HEK293 (cell line): Measurements from ENCODE around the gene PDGFD.

Experiments
- CTCF ChIA-PET: fragments of 350-600 bp; formaldehyde crosslinking; extraction: SDS; loops from one replicate; lab custom pipeline; 2021; ENCODE audit warnings: antibody characterized with exemption; lab: Yijun Ruan, JAX
- POLR2A ChIA-PET: fragments of 300-600 bp; formaldehyde crosslinking; extraction: SDS; loops from one replicate; lab custom pipeline; 2020; ENCODE audit warnings: antibody characterized with exemption, inconsistent platforms; lab: Yijun Ruan, JAX
- H3K27ac ChIP-seq: fragments of 200-500 bp; sonication (Bioruptor generic); 2 replicates; pipeline ENCODE4 v1.5.1; 2014; ENCODE audit warnings: low read depth, low read length, control low read depth, inconsistent platforms; ENCODE audit errors: extremely low read depth
- H3K36me3 ChIP-seq, 2 experiments: fragments of 200-500 bp in 1 of 2; sonication (Bioruptor generic) in 1 of 2; 1 replicate in 1 of 2; 2 replicates in 1 of 2; pipeline ENCODE4 v1.5.1; 2014 to 2017; ENCODE audit warnings: inconsistent platforms in 2 of 2, low read length in 2 of 2; ENCODE audit not compliant: control insufficient read depth in 2 of 2, insufficient read depth in 1 of 2
- H3K4me1 ChIP-seq: fragments of 200-500 bp; sonication (Bioruptor generic); 2 replicates; pipeline ENCODE4 v1.5.1; 2014; ENCODE audit warnings: mild to moderate bottlenecking, low read length, inconsistent platforms; ENCODE audit not compliant: control insufficient read depth, insufficient read depth
- H3K4me3 ChIP-seq: 2 replicates; pipeline ENCODE4 v1.5.1; 2011; ENCODE audit warnings: low read depth, mild to moderate bottlenecking, control low read depth, low read length, moderate library complexity
- H3K9me3 ChIP-seq: fragments of 200-500 bp; sonication (Bioruptor generic); 2 replicates; pipeline ENCODE4 v1.5.1; 2014; ENCODE audit warnings: low read depth, low read length, inconsistent platforms; ENCODE audit not compliant: control insufficient read depth, insufficient read depth
- AEBP2 ChIP-seq: fragments of 450-650 bp; formaldehyde crosslinking; IDR thresholded peaks from 2 replicates; pipeline ENCODE4 v1.5.1; 2016; ENCODE audit warnings: missing biosample characterization, missing genetic modification characterization, borderline replicate concordance
- FEZF1 ChIP-seq: fragments of 450-650 bp; formaldehyde crosslinking; IDR thresholded peaks from 2 replicates; pipeline ENCODE4 v1.5.1; 2016; ENCODE audit warnings: missing biosample characterization, missing genetic modification characterization
- INSM2 ChIP-seq: fragments of 450-650 bp; formaldehyde crosslinking; IDR thresholded peaks from 2 replicates; pipeline ENCODE4 v1.5.1; 2016; ENCODE audit warnings: missing biosample characterization, missing genetic modification characterization
- KLF17 ChIP-seq: fragments of 450-650 bp; formaldehyde crosslinking; IDR thresholded peaks from 2 replicates; pipeline ENCODE4 v1.5.1; 2016; ENCODE audit warnings: missing biosample characterization, missing genetic modification characterization
- KLF9 ChIP-seq: fragments of 450-650 bp; formaldehyde crosslinking; IDR thresholded peaks from 2 replicates; pipeline ENCODE4 v1.5.1; 2016; ENCODE audit warnings: missing biosample characterization, missing genetic modification characterization, low read depth
- RBAK ChIP-seq: fragments of 450-650 bp; formaldehyde crosslinking; IDR thresholded peaks from 2 replicates; pipeline ENCODE4 v1.5.1; 2016; ENCODE audit warnings: missing biosample characterization, missing genetic modification characterization
- ZFP37 ChIP-seq: fragments of 450-650 bp; formaldehyde crosslinking; IDR thresholded peaks from 2 replicates; pipeline ENCODE4 v1.5.1; 2016; ENCODE audit warnings: missing biosample characterization, missing genetic modification characterization
- ZFP41 ChIP-seq: fragments of 450-650 bp; formaldehyde crosslinking; IDR thresholded peaks from 2 replicates; pipeline ENCODE4 v1.5.1; 2016; ENCODE audit warnings: missing biosample characterization, missing genetic modification characterization, borderline replicate concordance
- ZNF121 ChIP-seq: fragments of 450-650 bp; formaldehyde crosslinking; IDR thresholded peaks from 2 replicates; pipeline ENCODE4 v1.5.1; 2016; ENCODE audit warnings: missing biosample characterization, missing genetic modification characterization
- ZNF138 ChIP-seq: fragments of 450-650 bp; formaldehyde crosslinking; IDR thresholded peaks from 2 replicates; pipeline ENCODE4 v1.5.1; 2016; ENCODE audit warnings: missing biosample characterization, missing genetic modification characterization, borderline replicate concordance
- ZNF140 ChIP-seq: fragments of 450-650 bp; formaldehyde crosslinking; IDR thresholded peaks from 2 replicates; pipeline ENCODE4 v1.5.1; 2016; ENCODE audit warnings: missing biosample characterization, missing genetic modification characterization
- ZNF239 ChIP-seq: fragments of 450-650 bp; formaldehyde crosslinking; IDR thresholded peaks from 2 replicates; pipeline ENCODE4 v1.5.1; 2016; ENCODE audit warnings: missing biosample characterization, missing genetic modification characterization
- ZNF302 ChIP-seq: fragments of 450-650 bp; formaldehyde crosslinking; IDR thresholded peaks from 2 replicates; pipeline ENCODE4 v1.5.1; 2016; ENCODE audit warnings: missing biosample characterization, missing genetic modification characterization, low read depth
- ZNF621 ChIP-seq: fragments of 450-650 bp; formaldehyde crosslinking; IDR thresholded peaks from 2 replicates; pipeline ENCODE4 v1.5.1; 2017; ENCODE audit warnings: missing biosample characterization, missing genetic modification characterization
- ZNF664 ChIP-seq: fragments of 450-650 bp; formaldehyde crosslinking; IDR thresholded peaks from 2 replicates; pipeline ENCODE4 v1.5.1; 2016; ENCODE audit warnings: missing biosample characterization, missing genetic modification characterization
- TF ChIP-seq, protein P1 (sequence below): fragments of 450-650 bp; formaldehyde crosslinking; IDR thresholded peaks from 2 replicates; pipeline ENCODE4 v1.5.1; 2017; ENCODE audit warnings: missing biosample characterization, mild to moderate bottlenecking, missing genetic modification characterization, moderate library complexity

The PDGFD gene

DNA sequence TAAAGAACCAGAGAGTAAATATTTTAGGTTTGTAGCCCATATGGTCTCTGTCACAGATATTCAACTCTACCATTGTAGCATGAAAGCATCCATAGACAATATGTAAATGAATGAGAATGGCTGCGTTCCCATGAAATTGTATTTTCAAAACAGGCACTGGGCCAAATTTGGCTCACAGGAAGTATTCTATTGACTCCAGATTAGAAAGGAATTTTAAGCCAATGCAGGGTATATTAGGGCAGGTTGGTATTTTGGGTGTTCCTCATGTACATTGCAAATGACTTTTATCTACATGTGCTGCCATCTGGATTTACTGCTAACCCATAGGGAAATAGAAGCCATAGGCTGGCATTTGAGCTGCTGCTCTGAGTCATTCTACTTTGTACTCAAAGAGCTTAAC lies 35.1 kb upstream of the PDGFD start:
- H3K36me3 ChIP-seq: no peaks in the 10 kb centered on the region
- H3K4me1 ChIP-seq: no peaks in the 10 kb centered on the region
- TF ChIP-seq KLF9 (tag by site-specific recombination) (no peak), ZNF664 (tag by site-specific recombination) (no peak), ZNF239 (tag by site-specific recombination) (no peak), ZNF621 (tag by site-specific recombination) (no peak), ZNF121 (tag by site-specific recombination) (no peak)
- no peak overlapping the region for H3K27ac ChIP-seq
- ChIA-PET POLR2A (no interaction called here), CTCF (no interaction called here)
- no peaks in the 10 kb centered on the region for H3K9me3 ChIP-seq
- no peak overlapping the region for H3K4me3 ChIP-seq

DNA sequence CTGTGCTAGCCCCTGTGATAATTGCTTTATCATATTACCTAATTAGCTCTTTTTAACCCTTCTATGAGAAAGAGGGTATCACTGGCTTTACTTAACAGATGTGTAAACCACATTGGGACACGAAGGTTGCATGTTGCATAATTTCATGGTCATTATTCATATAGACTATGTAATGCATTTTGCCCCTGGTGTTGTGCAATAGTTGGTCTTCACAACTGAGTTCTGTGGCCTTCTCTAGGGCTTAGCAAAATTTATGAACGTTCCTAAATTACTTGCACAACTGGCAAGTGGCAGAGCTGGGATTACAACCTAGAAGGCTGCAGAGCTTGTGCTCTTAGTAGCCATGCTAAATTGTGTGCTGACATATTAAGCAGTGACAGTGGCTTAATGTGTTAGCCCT lies 34.6 kb upstream of the PDGFD start:
- Histone ChIP-seq H3K27ac (no peak overlapping the region), H3K36me3 (no peaks in the 10 kb centered on the region), H3K4me1 (no peaks in the 10 kb centered on the region), H3K4me3 (no peak overlapping the region), H3K9me3 (no peaks in the 10 kb centered on the region)
- POLR2A ChIA-PET: no interaction called here
- TF ChIP-seq RBAK (tag by site-specific recombination) (no peak), FEZF1 (tag by site-specific recombination) (peak; percentile 47; the same call in 1 of the 2 replicates)
- CTCF ChIA-PET: interaction anchor here (1.1 kb wide), 1 partner anchor 10 kb away, joined by 3 read pairs; no protein-coding TSS in a partner anchor

- H3K9me3 ChIP-seq: no peaks in the 10 kb centered on the region
- ChIA-PET CTCF (no interaction called here), POLR2A (no interaction called here)
- H3K27ac ChIP-seq: no peak overlapping the region
- H3K36me3 ChIP-seq: no peaks in the 10 kb centered on the region
- no peak overlapping the region for H3K4me3 ChIP-seq
- no peaks in the 10 kb centered on the region for H3K4me1 ChIP-seq
- TF ChIP-seq ZFP37 (no peak), AEBP2 (tag by site-specific recombination) (no peak), INSM2 (no peak)
Observed at GRCh38 chr11:104191124-104191523, 27.2 kb upstream of the PDGFD start.

- CTCF ChIA-PET: no interaction called here
Observed at GRCh38 chr11:104183593-104183992, 19.6 kb upstream of the PDGFD start.

More at GRCh38 chr11:104183593-104183992, 19.6 kb upstream of the PDGFD start:
- no peak for TF ChIP-seq ZNF138 (tag by site-specific recombination)
- TF ChIP-seq, protein P1, sequence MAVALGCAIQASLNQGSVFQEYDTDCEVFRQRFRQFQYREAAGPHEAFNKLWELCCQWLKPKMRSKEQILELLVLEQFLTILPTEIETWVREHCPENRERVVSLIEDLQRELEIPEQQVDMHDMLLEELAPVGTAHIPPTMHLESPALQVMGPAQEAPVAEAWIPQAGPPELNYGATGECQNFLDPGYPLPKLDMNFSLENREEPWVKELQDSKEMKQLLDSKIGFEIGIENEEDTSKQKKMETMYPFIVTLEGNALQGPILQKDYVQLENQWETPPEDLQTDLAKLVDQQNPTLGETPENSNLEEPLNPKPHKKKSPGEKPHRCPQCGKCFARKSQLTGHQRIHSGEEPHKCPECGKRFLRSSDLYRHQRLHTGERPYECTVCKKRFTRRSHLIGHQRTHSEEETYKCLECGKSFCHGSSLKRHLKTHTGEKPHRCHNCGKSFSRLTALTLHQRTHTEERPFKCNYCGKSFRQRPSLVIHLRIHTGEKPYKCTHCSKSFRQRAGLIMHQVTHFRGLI: no peak
- TF ChIP-seq ZNF140 (tag by site-specific recombination): no peak
- no peak for TF ChIP-seq KLF17
- no peak for TF ChIP-seq ZNF302 (tag by site-specific recombination)
- no peak for TF ChIP-seq ZFP41 (tag by site-specific recombination)
- Histone ChIP-seq H3K4me1 (no peaks in the 10 kb centered on the region), H3K27ac (no peak overlapping the region), H3K4me3 (no peak overlapping the region), H3K9me3 (no peaks in the 10 kb centered on the region), H3K36me3 (no peaks in the 10 kb centered on the region)
- POLR2A ChIA-PET: no interaction called here
